OCI-M2 (cell line): ENCODE measurements around the gene PHKB.
"Not testable (repeated sequence)": the region's sequence is repeated elsewhere in the genome, so short reads cannot be mapped to it uniquely, and the experiment has no call there.

Experiments
- DNase-seq: peaks from one replicate; lab custom pipeline; 2025; ENCODE audit not compliant: unreplicated experiment; lab: John Stamatoyannopoulos, UW

The PHKB gene

DNA sequence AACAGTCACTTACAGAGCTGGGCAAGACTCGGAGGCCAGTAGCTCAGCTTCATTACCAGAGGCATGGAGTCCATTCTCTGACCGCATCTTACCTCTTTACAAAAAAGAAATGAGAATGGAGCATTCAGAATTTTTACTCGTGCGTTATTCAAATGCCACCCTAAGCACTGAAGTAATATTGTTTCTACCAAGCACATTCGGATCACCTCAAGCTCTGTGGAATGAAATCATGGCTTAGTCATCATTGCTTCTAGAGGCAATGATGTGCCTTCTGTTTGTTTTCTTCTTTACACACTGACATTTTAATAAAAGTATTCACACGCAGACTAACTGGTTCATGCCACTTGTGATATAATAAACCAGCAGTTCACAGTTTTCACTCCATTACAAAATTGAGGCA is 206.8 kb downstream of the PHKB start:
- DNase-seq, result no peak

GRCh38 chr16:47672475-47672874 is 211.3 kb downstream of the PHKB start:
- no peak for DNase-seq

- DNase-seq, result no peak
Observed at GRCh38 chr16:47676635-47677177, 215.6 kb downstream of the PHKB start.

GRCh38 chr16:47681571-47681970 is 220.4 kb downstream of the PHKB start:
- not testable (repeated sequence) for DNase-seq

DNA sequence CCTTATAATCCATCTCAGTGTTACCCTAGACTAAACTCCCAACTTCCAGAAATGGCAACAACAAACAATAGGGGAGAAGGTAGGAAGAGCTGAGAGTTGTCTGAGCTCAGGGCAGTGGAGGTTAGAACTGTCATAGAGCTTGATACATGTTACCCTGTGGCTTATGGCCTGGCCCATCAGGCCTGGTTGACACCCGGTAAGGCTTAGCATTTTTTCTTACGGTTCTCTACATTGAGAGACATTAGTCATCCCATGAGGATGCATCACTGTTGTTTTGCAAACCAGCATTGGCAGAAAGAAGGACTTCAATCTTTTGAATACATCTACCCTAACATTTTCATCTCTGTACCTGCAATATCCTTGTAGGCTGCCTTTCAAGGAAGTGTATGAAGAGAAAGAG is 226.6 kb downstream of the PHKB start:
- no peak for DNase-seq

DNA sequence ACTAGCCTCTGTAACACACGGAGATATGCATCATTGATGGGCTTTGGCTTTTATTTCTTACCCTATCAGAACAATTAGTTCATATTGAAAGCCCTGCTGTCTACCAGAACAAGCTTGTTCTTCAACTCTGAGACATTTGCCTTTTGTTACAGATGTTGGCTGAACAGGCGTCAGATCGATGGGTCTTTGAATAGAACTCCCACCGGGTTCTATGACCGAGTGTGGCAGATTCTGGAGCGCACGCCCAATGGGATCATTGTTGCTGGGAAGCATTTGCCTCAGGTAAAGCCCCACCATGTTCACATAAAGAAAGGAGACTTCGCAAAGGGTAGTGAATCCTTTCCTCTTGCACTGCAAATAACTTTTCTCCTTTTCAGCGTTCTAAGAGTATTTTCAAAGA is 232.1 kb downstream of the PHKB start:
- DNase-seq, result no peak

DNA sequence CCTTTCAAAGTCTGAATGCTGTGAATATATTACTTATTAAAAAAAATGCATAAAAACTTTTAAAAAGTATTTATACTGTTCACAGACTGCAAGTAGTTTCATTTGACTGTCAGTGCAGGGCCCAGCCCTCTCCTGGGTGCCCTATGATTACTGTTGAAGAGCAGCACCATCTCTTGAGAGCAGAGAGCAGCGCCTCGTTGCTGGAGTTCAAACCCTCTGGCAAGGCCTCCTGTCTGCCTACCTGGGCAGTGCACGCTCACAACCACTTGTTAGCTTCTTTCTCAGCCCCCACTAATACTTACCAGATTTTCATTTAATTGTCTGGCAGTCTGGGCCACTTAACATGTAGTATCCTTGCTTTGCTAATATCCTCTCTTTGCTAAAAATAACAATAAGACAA is 233.4 kb downstream of the PHKB start:
- no peak for DNase-seq

GRCh38 chr16:47695756-47696155 is 234.6 kb downstream of the PHKB start:
- no peak for DNase-seq

GRCh38 chr16:47697826-47698225 is 236.7 kb downstream of the PHKB start:
- DNase-seq, result no peak

GRCh38 chr16:47699106-47699505 is 238.0 kb downstream of the PHKB start:
- no peak for DNase-seq

DNA sequence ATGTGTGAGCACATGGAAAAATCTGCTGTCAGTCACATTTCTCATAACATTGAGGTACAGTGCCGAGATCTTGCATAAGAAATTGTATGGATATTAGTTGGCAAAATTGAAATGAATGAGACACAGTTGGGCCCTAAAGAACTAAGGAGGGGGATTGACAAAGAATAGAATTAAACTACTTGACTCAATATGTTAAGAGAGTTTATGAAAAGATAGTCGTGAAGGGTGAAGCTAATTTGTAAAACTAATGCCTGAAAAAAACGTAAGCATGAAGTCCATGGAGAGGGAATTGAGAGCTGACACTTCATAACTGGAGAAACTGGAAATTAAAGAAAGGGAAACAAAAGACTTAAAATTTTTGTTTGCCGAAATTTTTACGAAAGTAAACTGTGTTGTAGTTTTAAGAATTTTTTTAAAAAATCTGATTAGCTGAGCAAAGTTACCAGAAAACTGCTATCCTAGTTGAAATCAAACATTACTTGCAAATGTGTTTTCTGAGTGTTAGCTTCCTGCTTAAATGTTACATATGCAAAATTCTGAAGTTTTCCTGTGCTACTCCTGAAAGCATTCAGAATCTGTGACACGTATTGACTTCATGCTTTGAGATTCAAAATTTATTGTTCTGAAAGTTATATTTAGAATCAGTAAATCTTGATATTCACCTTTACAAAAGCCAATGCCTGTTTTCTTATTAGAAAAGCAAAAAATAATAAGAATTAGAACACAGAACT is 239.9 kb downstream of the PHKB start:
- no peak for DNase-seq

DNA sequence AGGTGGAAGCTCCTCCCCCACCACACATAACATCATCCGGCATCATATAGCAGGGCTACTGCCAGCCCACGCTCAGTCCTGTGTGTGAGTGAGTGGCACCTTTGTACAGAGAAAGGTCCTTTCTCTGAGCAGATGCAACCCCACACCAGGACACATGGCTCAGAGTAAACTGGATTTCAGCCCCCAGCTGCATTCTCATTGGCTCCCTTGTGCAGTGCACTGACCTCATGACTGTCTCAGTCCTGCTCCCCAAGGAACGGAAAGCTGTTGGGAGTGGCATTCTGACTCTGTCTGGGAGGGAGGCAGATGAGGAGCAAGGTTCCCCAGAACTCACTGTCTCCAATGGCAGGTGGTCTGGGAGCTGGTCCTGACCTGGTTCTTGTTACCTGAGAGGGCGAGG is 244.1 kb downstream of the PHKB start:
- no peak for DNase-seq

GRCh38 chr16:47711809-47712208 is 250.7 kb downstream of the PHKB start:
- no peak for DNase-seq

GRCh38 chr16:47712276-47713224 is 251.4 kb downstream of the PHKB start:
- DNase-seq, result no peak

DNA sequence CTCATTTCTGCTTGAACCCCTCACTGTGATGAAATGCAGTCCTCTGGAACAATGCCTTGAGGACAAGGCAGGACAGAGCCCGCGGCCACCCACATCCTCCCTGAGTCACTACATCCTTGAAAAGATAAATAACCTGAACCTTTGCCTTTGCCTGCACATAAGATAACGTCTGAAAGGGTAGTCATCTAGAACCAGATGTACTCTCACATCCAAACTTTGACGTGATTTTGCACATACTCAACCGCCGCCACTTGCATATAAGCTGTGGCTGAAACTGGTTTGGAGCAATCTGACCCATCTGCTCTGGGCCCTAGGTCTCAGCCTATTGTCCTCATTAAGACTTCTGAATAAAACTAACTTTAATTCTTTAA is 252.1 kb downstream of the PHKB start:
- no peak for DNase-seq

GRCh38 chr16:47715442-47716083 is 254.4 kb downstream of the PHKB start:
- DNase-seq, result no peak

GRCh38 chr16:47716571-47716970 is 255.4 kb downstream of the PHKB start:
- DNase-seq, result no peak

GRCh38 chr16:47719713-47720112 is 258.6 kb downstream of the PHKB start:
- DNase-seq, result no peak

DNA sequence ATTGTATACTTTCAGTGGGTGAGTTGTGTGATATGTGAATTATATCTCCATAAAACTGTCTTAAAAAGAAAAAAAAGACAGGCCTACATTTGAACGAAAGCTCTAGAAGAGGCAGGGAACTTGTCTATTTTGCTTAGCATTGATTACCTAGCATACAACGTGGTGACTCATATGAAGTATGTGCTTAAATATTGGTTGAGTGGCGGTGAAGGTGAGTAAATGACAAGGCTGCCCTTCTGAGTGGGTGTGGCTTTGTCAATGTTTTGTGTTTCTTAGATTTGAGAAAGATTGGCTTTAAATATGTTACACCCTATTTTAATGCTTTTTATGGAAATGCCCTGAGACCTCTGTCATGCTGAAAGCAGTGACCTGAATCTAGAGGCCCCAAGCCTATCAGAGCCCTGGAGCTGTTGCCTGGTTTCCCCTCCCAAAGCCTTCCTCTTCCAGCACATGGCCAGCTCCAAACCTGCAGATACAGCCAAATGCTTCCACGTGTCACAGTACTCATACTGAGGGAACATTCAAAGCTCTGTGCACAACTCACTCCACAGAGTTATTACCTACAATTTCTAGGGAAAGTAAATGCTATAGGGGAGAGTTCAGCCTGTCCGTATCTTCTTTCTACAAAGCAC is 260.0 kb downstream of the PHKB start:
- no peak for DNase-seq

- no peak for DNase-seq
Observed at GRCh38 chr16:47722046-47722445, 260.9 kb downstream of the PHKB start.
